Measurements from ENCODE around the gene PRSS16. TPM values are rescaled to one million over a fixed set of nuclear protein-coding genes. Genes with fewer than 3 reads are reported as not detected.

PRSS16 gene
- total RNA-seq, 1 donor from 2014 or later, result not detected

Other genes starting within 250 kb of the PRSS16 start
- gene POM121L2, start 64.6 kb downstream of the PRSS16 start, total RNA-seq, result not detected
- 0.75 TPM for gene ZNF391, start 141.1 kb downstream of the PRSS16 start, total RNA-seq
- gene ZNF184, start 225.4 kb downstream of the PRSS16 start, total RNA-seq, result 2.1 TPM

Data from ascending aorta (tissue), 1 donor.